Caco-2 (cell line): ENCODE measurements around the gene TMEM273. TPM values are rescaled to one million over a fixed set of nuclear protein-coding genes. Genes with fewer than 3 reads are reported as not detected.

Experiments used
- BruUV-seq: library from RNA; stranded (reverse); fragments of 400-500 nt; replicated peaks from 2 replicates; lab custom pipeline; 2021; lab: Mats Ljungman, UMichigan
- CTCF ChIA-PET: fragments of 300-600 bp; sonication (Branson Sonifier 250); formaldehyde crosslinking; loops from one replicate; lab custom pipeline; 2022; ENCODE audit warnings: antibody characterized with exemption; lab: Charles Lee
- POLR2A ChIA-PET: fragments of 300-600 bp; sonication (Branson Sonifier 250); formaldehyde crosslinking; loops from one replicate; lab custom pipeline; 2022; ENCODE audit warnings: antibody characterized with exemption; lab: Charles Lee
- DNase-seq, 2 experiments: peaks; one replicate each; pipeline versions ENCODE4 v3.0.0 to v3.0.0-alpha.2; 2020 to 2022
- H3K27me3 ChIP-seq: replicated peaks from 2 replicates; pipeline ENCODE4 v1.6.0; 2011; ENCODE audit warnings: low read length; ENCODE audit not compliant: control insufficient read depth, insufficient read depth
- H3K36me3 ChIP-seq: 2 replicates; pipeline ENCODE4 v1.5.1; 2011; ENCODE audit warnings: low read length; ENCODE audit not compliant: control insufficient read depth, insufficient read depth
- H3K4me1 ChIP-seq: fragments of 250-450 bp; sonication (Bioruptor Pico); 2 replicates; pipeline ENCODE4 v1.5.1; 2020; ENCODE audit warnings: mild to moderate bottlenecking
- H3K4me3 ChIP-seq: 2 replicates; pipeline ENCODE4 v1.5.1; 2011; ENCODE audit warnings: low read depth, mild to moderate bottlenecking, control low read depth, low read length
- H3K9me3 ChIP-seq: fragments of 250-450 bp; sonication (Bioruptor Pico); 2 replicates; pipeline ENCODE4 v1.5.1; 2020; ENCODE audit warnings: mild to moderate bottlenecking, moderate library complexity
- H3K27ac Mint-ChIP-seq: one replicate; pipeline ENCODE4 v1.8.0; 2022; ENCODE audit warnings: mixed read lengths; ENCODE audit not compliant: unreplicated experiment
- H3K27me3 Mint-ChIP-seq: one replicate; pipeline ENCODE4 v1.8.0; 2022; ENCODE audit warnings: mixed read lengths; ENCODE audit not compliant: insufficient read depth, unreplicated experiment
- H3K36me3 Mint-ChIP-seq: one replicate; pipeline ENCODE4 v1.8.0; 2022; ENCODE audit warnings: mild to moderate bottlenecking, mixed read lengths; ENCODE audit not compliant: insufficient read depth, unreplicated experiment
- H3K4me1 Mint-ChIP-seq: one replicate; pipeline ENCODE4 v1.8.0; 2022; ENCODE audit warnings: low read depth, mixed read lengths; ENCODE audit not compliant: unreplicated experiment
- H3K4me3 Mint-ChIP-seq: one replicate; pipeline ENCODE4 v1.8.0; 2022; ENCODE audit warnings: mild to moderate bottlenecking, moderate library complexity, mixed read lengths; ENCODE audit not compliant: unreplicated experiment
- H3K9me3 Mint-ChIP-seq: one replicate; pipeline ENCODE4 v1.8.0; 2022; ENCODE audit warnings: mixed read lengths; ENCODE audit not compliant: unreplicated experiment
- intact Hi-C: fragments of 100-400 bp; cut with micrococcal nuclease; formaldehyde crosslinking; loops from one replicate; pipeline ENCODE4 v1.10.0; 2022; ENCODE audit not compliant: unreplicated experiment
- total RNA-seq: library from RNA; stranded (reverse); gene quantifications from 2 replicates; pipeline ENCODE4 v1.2.3, GENCODE V29; 2022
- TF ChIP-seq, protein P1 (sequence below), 2 experiments: fragments of 200-600 bp in 1 of 2; IDR thresholded peaks; 1 replicate in 1 of 2; 2 replicates in 1 of 2; pipeline versions ENCODE4 v1.5.1 to v1.8.0; 2011 to 2022; ENCODE audit warnings: antibody characterized with exemption in 1 of 2, control low read depth in 1 of 2, inconsistent platforms in 1 of 2, low read depth in 1 of 2, low read length in 1 of 2, mild to moderate bottlenecking in 1 of 2, moderate library complexity in 1 of 2; ENCODE audit not compliant: insufficient read depth in 1 of 2, severe bottlenecking in 1 of 2, unreplicated experiment in 1 of 2

TMEM273 gene
- total RNA-seq, 1 experiment from 2014 or later = not detected

DNA sequence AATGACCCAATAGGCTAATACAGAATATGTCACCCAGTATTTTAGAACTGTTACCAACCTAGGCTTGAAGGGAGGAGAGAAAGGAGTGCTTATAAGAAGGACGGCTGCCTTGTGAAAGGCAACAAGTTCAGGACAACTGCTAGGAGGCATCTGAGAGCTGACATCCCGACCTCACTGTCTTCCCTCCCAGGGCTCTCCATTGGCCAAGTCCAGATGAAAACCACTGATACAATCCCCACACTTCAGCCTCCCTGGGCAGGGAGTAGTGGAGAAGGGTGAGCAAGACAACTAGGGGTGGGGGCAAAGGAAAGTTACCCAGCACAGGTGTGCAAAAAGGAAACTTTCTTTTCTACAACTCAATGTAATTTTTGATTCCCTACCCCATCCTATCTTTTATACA lies 29.5 kb upstream of the TMEM273 start:
- intact Hi-C loops = no loop called here
- H3K36me3 ChIP-seq = no peaks in the 10 kb centered on the region
- no peak overlapping the region for H3K4me3 Mint-ChIP-seq
- H3K27me3 Mint-ChIP-seq = peaks cover 25% of the 10 kb centered on the region
- no peaks in the 10 kb centered on the region for H3K36me3 Mint-ChIP-seq
- BruUV-seq = no TSS peak
- POLR2A ChIA-PET = no interaction called here
- no peaks in the 10 kb centered on the region for H3K9me3 ChIP-seq
- DNase-seq = no peak
- CTCF ChIA-PET = no interaction called here
- TF ChIP-seq, protein P1, sequence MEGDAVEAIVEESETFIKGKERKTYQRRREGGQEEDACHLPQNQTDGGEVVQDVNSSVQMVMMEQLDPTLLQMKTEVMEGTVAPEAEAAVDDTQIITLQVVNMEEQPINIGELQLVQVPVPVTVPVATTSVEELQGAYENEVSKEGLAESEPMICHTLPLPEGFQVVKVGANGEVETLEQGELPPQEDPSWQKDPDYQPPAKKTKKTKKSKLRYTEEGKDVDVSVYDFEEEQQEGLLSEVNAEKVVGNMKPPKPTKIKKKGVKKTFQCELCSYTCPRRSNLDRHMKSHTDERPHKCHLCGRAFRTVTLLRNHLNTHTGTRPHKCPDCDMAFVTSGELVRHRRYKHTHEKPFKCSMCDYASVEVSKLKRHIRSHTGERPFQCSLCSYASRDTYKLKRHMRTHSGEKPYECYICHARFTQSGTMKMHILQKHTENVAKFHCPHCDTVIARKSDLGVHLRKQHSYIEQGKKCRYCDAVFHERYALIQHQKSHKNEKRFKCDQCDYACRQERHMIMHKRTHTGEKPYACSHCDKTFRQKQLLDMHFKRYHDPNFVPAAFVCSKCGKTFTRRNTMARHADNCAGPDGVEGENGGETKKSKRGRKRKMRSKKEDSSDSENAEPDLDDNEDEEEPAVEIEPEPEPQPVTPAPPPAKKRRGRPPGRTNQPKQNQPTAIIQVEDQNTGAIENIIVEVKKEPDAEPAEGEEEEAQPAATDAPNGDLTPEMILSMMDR (IDR thresholded peaks at IDR 0.05; ENCODE audit: insufficient read depth in 1 of 2, low read depth in 1 of 2, low read length in 1 of 2, severe bottlenecking in 1 of 2, unreplicated experiment in 1 of 2) = no peak
- H3K4me1 Mint-ChIP-seq = no peaks in the 10 kb centered on the region
- H3K9me3 Mint-ChIP-seq = no peaks in the 10 kb centered on the region
- H3K4me1 ChIP-seq = no peaks in the 10 kb centered on the region
- no peaks in the 10 kb centered on the region for H3K27me3 ChIP-seq
- H3K27ac Mint-ChIP-seq = no peak overlapping the region
- no peak overlapping the region for H3K4me3 ChIP-seq

DNA sequence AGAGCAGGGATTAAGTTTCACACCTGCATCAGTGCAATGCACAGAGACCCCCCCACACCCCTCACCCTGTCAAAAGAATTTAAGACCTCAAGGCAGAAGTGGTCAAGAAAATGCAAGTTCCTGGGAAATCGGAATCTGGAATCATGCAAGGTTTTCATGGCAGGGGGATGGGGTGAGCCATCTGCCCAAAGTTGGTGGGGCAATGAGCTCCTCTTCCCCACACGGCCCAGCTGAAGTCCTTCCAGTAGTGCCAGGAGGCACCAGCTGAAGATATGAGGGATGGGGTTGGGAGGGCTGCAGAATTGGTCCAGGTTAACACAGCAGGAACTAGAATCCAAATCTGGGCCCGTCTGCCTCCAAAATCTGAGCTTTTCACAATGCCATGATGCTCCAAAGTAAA lies 25.0 kb upstream of the TMEM273 start:
- Histone ChIP-seq H3K9me3 (no peaks in the 10 kb centered on the region), H3K4me3 (no peak overlapping the region), H3K27me3 (no peaks in the 10 kb centered on the region; the same call in 1 of the 2 replicates), H3K36me3 (no peaks in the 10 kb centered on the region), H3K4me1 (no peaks in the 10 kb centered on the region)
- no peak overlapping the region for H3K27ac Mint-ChIP-seq
- ChIA-PET CTCF (no interaction called here), POLR2A (no interaction called here)
- no TSS peak for BruUV-seq
- TF ChIP-seq, protein P1 (IDR thresholded peaks at IDR 0.05; ENCODE audit: insufficient read depth in 1 of 2, low read depth in 1 of 2, low read length in 1 of 2, severe bottlenecking in 1 of 2, unreplicated experiment in 1 of 2) = no peak
- DNase-seq = no peak
- no peak overlapping the region for H3K4me3 Mint-ChIP-seq
- no peaks in the 10 kb centered on the region for H3K4me1 Mint-ChIP-seq
- peaks cover 23% of the 10 kb centered on the region for H3K27me3 Mint-ChIP-seq
- H3K36me3 Mint-ChIP-seq = no peaks in the 10 kb centered on the region
- H3K9me3 Mint-ChIP-seq = no peaks in the 10 kb centered on the region
- intact Hi-C loops = no loop called here

DNA sequence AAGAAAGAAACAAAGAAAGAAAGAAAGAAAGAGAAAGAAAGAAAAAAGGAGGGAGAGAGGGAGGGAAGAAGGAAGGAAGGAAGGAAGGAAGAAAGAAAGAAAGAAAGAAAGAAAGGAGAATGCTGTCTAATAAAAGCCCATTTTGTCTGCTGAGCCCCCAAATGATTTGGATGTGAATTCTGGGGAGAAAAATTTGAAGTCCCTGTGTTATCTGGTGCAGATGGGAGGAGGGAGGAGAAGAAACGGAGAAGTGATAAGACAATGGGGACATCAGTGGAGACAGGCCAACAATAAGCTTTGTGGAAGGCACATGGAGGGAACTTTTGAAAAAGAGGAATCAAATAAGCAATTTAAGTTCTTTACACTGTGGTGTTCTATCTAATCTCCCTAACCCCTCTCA lies 24.6 kb upstream of the TMEM273 start:
- Mint-ChIP-seq H3K36me3 (no peaks in the 10 kb centered on the region), H3K27me3 (peaks cover 28% of the 10 kb centered on the region), H3K9me3 (no peaks in the 10 kb centered on the region), H3K4me1 (no peaks in the 10 kb centered on the region), H3K4me3 (no peak overlapping the region), H3K27ac (no peak overlapping the region)
- ChIA-PET POLR2A (no interaction called here), CTCF (no interaction called here)
- DNase-seq = no peak
- no peaks in the 10 kb centered on the region for H3K4me1 ChIP-seq
- TF ChIP-seq, protein P1 (IDR thresholded peaks at IDR 0.05; ENCODE audit: insufficient read depth in 1 of 2, low read depth in 1 of 2, low read length in 1 of 2, severe bottlenecking in 1 of 2, unreplicated experiment in 1 of 2) = no peak
- no peaks in the 10 kb centered on the region for H3K36me3 ChIP-seq
- no TSS peak for BruUV-seq
- no peaks in the 10 kb centered on the region; the same call in 1 of the 2 replicates for H3K27me3 ChIP-seq
- intact Hi-C loops = no loop called here
- no peaks in the 10 kb centered on the region for H3K9me3 ChIP-seq
- H3K4me3 ChIP-seq = no peak overlapping the region
